ENCODE data around the gene CADPS2. TPM values are rescaled to one million over a fixed set of nuclear protein-coding genes. Genes with fewer than 3 reads are reported as not detected.

Gene CADPS2
- total RNA-seq, 2 experiments from 2014 or later = not detected

- no peaks in the 10 kb centered on the region for H3K4me1 Mint-ChIP-seq (ENCODE audit: low read depth)
- H3K27me3 Mint-ChIP-seq = no peaks in the 10 kb centered on the region
- Histone ChIP-seq H3K27me3 (ENCODE audit: control insufficient read depth in 1 of 2, insufficient read depth in 2 of 2, low read length in 2 of 2) (no peaks in the 10 kb centered on the region), H3K4me3 (ENCODE audit: low read length) (no peak overlapping the region), H3K4me1 (ENCODE audit: insufficient read depth, low read length) (no peaks in the 10 kb centered on the region), H3K36me3 (ENCODE audit: insufficient read depth, low read length) (no peaks in the 10 kb centered on the region), H3K27ac (ENCODE audit: low read depth in 1 of 2, low read length in 2 of 2) (no peak overlapping the region), H3K9me3 (ENCODE audit: control insufficient read depth in 1 of 2, insufficient read depth in 1 of 2, low read length in 2 of 2) (no peaks in the 10 kb centered on the region)
- ATAC-seq (ENCODE audit: poor library complexity) = no peak
- no peak overlapping the region for H3K27ac Mint-ChIP-seq
- POLR2A ChIA-PET = no interaction called here
- no peaks in the 10 kb centered on the region for H3K36me3 Mint-ChIP-seq (ENCODE audit: low read depth)
- no peak overlapping the region for H3K4me3 Mint-ChIP-seq
- DNase-seq = no peak
- intact Hi-C loops (cut with DNase I, micrococcal nuclease) = no loop called here
- H3K9me3 Mint-ChIP-seq = peaks cover 7% of the 10 kb centered on the region
- CTCF ChIA-PET = no interaction called here
- no peak for TF ChIP-seq CTCF (IDR thresholded peaks at IDR 0.05)
Observed at GRCh38 chr7:122561326-122561725, 324.9 kb downstream of the CADPS2 start.

GRCh38 chr7:122556873-122557542, 329.3 kb downstream of the CADPS2 start:
- ChIA-PET CTCF (no interaction called here), POLR2A (no interaction called here)
- H3K4me3 ChIP-seq (ENCODE audit: low read length) = no peak overlapping the region
- Mint-ChIP-seq H3K27ac (no peak overlapping the region), H3K4me1 (ENCODE audit: low read depth) (no peaks in the 10 kb centered on the region), H3K36me3 (ENCODE audit: low read depth) (no peaks in the 10 kb centered on the region), H3K27me3 (no peaks in the 10 kb centered on the region), H3K4me3 (no peak overlapping the region), H3K9me3 (peaks cover 7% of the 10 kb centered on the region)
- no peak for ATAC-seq (ENCODE audit: poor library complexity)
- DNase-seq = no peak
- no peaks in the 10 kb centered on the region for H3K27me3 ChIP-seq (ENCODE audit: control insufficient read depth in 1 of 2, insufficient read depth in 2 of 2, low read length in 2 of 2)
- intact Hi-C loops (cut with DNase I, micrococcal nuclease) = no loop called here
- no peak for TF ChIP-seq CTCF (IDR thresholded peaks at IDR 0.05)
- no peaks in the 10 kb centered on the region for H3K36me3 ChIP-seq (ENCODE audit: insufficient read depth, low read length)
- H3K27ac ChIP-seq (ENCODE audit: low read depth in 1 of 2, low read length in 2 of 2) = no peak overlapping the region
- no peaks in the 10 kb centered on the region for H3K9me3 ChIP-seq (ENCODE audit: control insufficient read depth in 1 of 2, insufficient read depth in 1 of 2, low read length in 2 of 2)
- no peaks in the 10 kb centered on the region for H3K4me1 ChIP-seq (ENCODE audit: insufficient read depth, low read length)

- peaks cover 7% of the 10 kb centered on the region for H3K9me3 Mint-ChIP-seq
- H3K4me1 ChIP-seq (ENCODE audit: insufficient read depth, low read length) = no peaks in the 10 kb centered on the region
- no peak overlapping the region for H3K27ac ChIP-seq (ENCODE audit: low read depth in 1 of 2, low read length in 2 of 2)
- intact Hi-C loops (cut with DNase I, micrococcal nuclease) = no loop called here
- POLR2A ChIA-PET = no interaction called here
- H3K27me3 Mint-ChIP-seq = no peaks in the 10 kb centered on the region
- no peak for TF ChIP-seq CTCF (IDR thresholded peaks at IDR 0.05)
- no peak overlapping the region for H3K4me3 Mint-ChIP-seq
- CTCF ChIA-PET = no interaction called here
- no peaks in the 10 kb centered on the region for H3K36me3 ChIP-seq (ENCODE audit: insufficient read depth, low read length)
- no peaks in the 10 kb centered on the region for H3K36me3 Mint-ChIP-seq (ENCODE audit: low read depth)
- no peaks in the 10 kb centered on the region for H3K9me3 ChIP-seq (ENCODE audit: control insufficient read depth in 1 of 2, insufficient read depth in 1 of 2, low read length in 2 of 2)
- no peak overlapping the region for H3K4me3 ChIP-seq (ENCODE audit: low read length)
- no peak for DNase-seq
- no peaks in the 10 kb centered on the region for H3K27me3 ChIP-seq (ENCODE audit: control insufficient read depth in 1 of 2, insufficient read depth in 2 of 2, low read length in 2 of 2)
- no peaks in the 10 kb centered on the region for H3K4me1 Mint-ChIP-seq (ENCODE audit: low read depth)
- no peak for ATAC-seq (ENCODE audit: poor library complexity)
- H3K27ac Mint-ChIP-seq = no peak overlapping the region
Observed at GRCh38 chr7:122556219-122556618, 330.0 kb downstream of the CADPS2 start.

Measured in CD4-positive, alpha-beta T cell (primary cell).